Neutrophil (primary cell): Measurements from ENCODE around the gene KCNIP3.

Source experiments
- H3K27ac ChIP-seq: fragments of 200-600 bp; sonication (generic); 2 replicates; pipeline ENCODE4 v1.5.1; 2016; ENCODE audit warnings: mild to moderate bottlenecking, moderate library complexity
- H3K27me3 ChIP-seq: fragments of 200-600 bp; sonication (generic); 2 replicates; pipeline ENCODE4 v1.6.0; 2016; ENCODE audit warnings: mild to moderate bottlenecking
- H3K36me3 ChIP-seq: fragments of 200-600 bp; sonication (generic); 2 replicates; pipeline ENCODE4 v1.5.1; 2017
- H3K4me1 ChIP-seq, 2 experiments: fragments of 200-600 bp in 1 of 2; sonication (generic) in 1 of 2; 1 replicate in 1 of 2; 2 replicates in 1 of 2; pipeline versions ENCODE4 v1.5.1 to v1.6.1; 2013 to 2016; ENCODE audit warnings: low read depth in 1 of 2, low read length in 1 of 2, mild to moderate bottlenecking in 1 of 2, moderate library complexity in 1 of 2; ENCODE audit not compliant: control insufficient read depth in 1 of 2, insufficient read depth in 1 of 2
- H3K4me3 ChIP-seq, 2 experiments: fragments of 200-600 bp in 1 of 2; sonication (generic) in 1 of 2; 1 replicate in 1 of 2; 2 replicates in 1 of 2; pipeline ENCODE4 v1.5.1; 2013 to 2016; ENCODE audit warnings: low read depth in 1 of 2, low read length in 1 of 2, mild to moderate bottlenecking in 1 of 2, moderate library complexity in 1 of 2
- H3K9me3 ChIP-seq: fragments of 200-600 bp; sonication (generic); 2 replicates; pipeline ENCODE4 v1.5.1; 2016
- TF ChIP-seq, protein P1 (sequence below): fragments of 200-600 bp; sonication (generic); IDR thresholded peaks from 2 replicates; pipeline ENCODE4 v1.5.1; 2016; ENCODE audit warnings: antibody characterized with exemption

Gene KCNIP3

DNA sequence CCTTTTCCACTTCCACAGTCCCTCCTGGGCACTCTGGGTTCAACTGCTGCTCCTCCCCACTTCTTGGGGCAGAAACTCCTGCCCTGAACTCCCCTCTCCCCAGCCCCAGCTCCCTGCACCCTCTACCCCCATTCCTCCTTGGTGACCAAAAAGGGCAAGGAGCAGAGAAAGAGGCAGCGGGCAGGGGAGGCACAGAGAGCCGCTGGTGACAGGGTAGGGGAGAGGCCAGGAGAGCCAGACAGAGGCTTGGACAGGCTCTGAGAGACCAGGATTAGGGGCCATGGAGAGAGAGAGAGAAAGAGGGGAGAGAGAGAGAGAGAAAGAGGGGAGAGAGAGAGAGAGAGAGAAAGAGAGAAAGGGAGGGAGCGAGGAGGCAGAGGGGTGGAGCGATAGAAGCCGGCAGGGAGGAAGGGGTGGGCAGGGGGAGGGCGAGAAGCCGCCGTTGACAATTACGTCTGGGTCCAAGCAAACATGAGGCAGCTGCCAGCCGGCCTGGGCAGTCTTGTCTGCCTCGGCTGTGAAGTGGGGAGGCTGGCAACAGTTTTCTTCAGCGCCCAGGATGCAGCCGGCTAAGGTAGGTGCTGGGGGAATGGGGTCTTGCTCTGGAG lies at the start of gene KCNIP3:
Gene KCNIP3, plus strand, starts transcription at position 468 of the 608 bp plus-strand sequence. Its CDS starts 92 bp downstream, at position 560.
- TF ChIP-seq, protein P1, sequence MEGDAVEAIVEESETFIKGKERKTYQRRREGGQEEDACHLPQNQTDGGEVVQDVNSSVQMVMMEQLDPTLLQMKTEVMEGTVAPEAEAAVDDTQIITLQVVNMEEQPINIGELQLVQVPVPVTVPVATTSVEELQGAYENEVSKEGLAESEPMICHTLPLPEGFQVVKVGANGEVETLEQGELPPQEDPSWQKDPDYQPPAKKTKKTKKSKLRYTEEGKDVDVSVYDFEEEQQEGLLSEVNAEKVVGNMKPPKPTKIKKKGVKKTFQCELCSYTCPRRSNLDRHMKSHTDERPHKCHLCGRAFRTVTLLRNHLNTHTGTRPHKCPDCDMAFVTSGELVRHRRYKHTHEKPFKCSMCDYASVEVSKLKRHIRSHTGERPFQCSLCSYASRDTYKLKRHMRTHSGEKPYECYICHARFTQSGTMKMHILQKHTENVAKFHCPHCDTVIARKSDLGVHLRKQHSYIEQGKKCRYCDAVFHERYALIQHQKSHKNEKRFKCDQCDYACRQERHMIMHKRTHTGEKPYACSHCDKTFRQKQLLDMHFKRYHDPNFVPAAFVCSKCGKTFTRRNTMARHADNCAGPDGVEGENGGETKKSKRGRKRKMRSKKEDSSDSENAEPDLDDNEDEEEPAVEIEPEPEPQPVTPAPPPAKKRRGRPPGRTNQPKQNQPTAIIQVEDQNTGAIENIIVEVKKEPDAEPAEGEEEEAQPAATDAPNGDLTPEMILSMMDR: no peak
- no peak within 1 kb of the TSS for H3K27ac ChIP-seq
- no peaks in the 10 kb centered on the region for H3K9me3 ChIP-seq
- no peak within 1 kb of the TSS for H3K4me3 ChIP-seq
- peaks cover 18% of the 10 kb centered on the region for H3K27me3 ChIP-seq
- H3K36me3 ChIP-seq: no peaks in the 10 kb centered on the region
- H3K4me1 ChIP-seq: no peaks in the 10 kb centered on the region

DNA sequence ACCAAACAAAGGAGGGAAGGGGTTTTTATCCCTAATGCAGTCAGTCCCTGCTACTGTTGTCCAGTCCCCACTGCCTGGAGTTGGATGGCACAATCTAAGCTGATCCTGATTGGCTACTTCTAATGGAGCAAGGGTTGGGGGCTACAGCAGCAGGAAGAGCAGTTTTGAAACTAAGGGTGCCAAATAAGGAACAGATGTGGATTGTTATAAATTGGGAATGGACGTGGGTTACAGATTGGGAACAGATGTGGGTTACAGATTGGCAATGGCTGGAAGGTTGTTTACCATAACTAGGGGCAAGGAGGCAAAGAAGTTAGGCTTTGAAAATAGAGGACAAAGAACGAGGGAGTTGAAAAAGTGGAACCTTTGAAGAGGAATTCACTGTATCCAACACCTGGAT lies 38.9 kb upstream of the KCNIP3 start:
- Histone ChIP-seq H3K4me3 (no peak overlapping the region), H3K36me3 (no peaks in the 10 kb centered on the region), H3K4me1 (no peaks in the 10 kb centered on the region), H3K27ac (no peak overlapping the region), H3K9me3 (no peaks in the 10 kb centered on the region), H3K27me3 (no peaks in the 10 kb centered on the region)
- TF ChIP-seq, protein P1: no peak

DNA sequence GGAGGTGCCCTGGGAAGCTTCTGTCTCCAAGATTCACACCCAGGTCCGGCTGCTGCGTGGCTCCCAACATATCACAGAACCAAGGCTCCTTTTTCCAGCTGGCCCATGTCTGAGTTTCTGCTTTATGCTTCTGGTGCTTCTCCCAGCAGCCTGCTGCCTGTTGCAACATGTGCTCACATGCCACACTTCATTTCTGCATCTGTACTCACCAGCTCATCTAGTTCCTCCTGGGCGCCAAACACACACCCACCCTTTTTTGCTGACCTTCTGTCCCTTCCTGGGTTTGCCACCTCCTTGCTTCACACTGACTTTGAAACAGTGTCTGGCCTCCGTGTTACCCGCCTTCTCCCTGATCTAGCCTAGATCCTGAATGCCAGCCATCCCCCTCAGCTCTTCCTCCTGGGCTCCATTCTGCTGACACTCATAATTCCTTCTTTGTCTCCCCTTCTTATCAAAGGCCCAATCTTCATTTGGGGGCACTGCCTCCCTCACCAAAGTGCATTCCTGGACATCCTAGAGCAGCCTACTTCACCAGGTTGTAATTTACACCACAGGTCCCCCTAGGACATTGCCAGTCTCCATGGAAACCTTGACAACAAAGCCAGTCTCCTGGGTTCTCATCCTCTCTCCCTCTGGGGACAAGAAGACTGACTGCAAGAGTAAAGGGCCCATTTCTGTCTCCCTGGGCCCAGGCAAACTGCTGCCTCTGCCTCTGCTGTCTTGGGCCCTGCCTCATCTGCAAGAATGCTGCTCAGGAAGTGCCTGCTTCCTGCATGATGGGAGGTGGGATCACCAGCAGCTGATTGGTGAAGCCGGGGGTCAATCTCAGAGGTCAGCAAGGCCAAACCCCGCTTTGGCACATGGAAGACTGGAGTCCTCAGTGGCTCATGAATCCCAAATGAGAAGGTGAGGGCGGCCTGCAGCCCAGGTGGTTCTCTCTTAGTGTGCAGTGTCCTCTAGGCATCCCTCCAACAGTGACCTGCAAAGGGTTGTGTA lies 36.8 kb upstream of the KCNIP3 start:
- Histone ChIP-seq H3K9me3 (no peaks in the 10 kb centered on the region), H3K4me3 (no peak overlapping the region), H3K27ac (no peak overlapping the region), H3K36me3 (no peaks in the 10 kb centered on the region), H3K4me1 (no peaks in the 10 kb centered on the region), H3K27me3 (no peaks in the 10 kb centered on the region)
- TF ChIP-seq, protein P1: no peak

DNA sequence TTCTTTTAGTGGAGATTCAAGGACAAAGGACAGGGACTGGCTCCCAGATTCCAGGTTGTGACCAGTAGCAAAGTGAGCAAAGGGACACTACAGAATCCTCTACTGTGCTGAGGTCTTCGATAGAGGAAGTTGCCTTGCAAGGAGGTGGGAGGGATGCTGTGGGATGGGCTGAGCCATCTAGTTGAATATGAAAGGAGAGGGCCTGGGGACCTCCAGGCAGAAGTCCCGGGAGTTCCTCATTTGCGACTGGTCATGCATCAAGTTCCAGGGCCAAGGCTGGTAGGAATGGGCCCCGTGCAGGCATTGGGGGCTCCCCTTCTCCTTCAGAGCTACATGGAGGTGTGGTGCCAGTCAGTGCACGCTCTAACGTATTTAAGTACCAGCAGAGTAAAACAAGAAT lies 35.5 kb upstream of the KCNIP3 start:
- TF ChIP-seq, protein P1: no peak
- no peak overlapping the region for H3K27ac ChIP-seq
- H3K36me3 ChIP-seq: no peaks in the 10 kb centered on the region
- H3K4me3 ChIP-seq: no peak overlapping the region
- no peaks in the 10 kb centered on the region for H3K9me3 ChIP-seq
- no peaks in the 10 kb centered on the region for H3K4me1 ChIP-seq
- no peaks in the 10 kb centered on the region for H3K27me3 ChIP-seq

DNA sequence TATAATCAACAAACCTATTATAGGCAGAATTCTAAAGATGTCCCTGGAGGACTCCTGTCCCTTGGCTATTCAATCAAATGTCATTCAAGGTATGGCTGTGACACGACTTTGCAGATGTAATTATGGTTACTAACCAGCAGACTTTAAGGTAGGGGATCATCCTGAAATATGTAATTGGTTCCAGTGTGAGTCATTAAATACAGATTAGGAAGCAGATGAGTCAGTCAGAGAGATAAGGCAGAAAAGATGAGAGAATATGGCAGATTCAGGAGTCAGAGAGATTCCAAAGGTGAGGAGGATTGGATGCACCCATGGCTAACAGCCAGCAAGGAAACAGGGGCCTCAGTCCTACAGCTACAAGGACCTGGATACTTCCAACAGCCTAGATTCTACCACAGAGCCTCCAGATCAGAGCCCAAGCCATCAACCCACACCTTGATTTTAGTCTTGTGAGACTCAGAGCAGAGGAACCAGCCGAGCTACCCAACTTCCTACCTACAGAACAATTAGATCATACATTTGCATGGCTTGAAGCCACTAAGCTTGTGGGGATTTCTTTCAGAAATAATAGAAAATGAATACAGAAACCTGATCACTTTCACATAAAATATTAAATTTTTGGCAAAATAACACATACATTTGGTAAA lies 34.1 kb upstream of the KCNIP3 start:
- Histone ChIP-seq H3K36me3 (no peaks in the 10 kb centered on the region), H3K9me3 (no peaks in the 10 kb centered on the region), H3K27ac (no peak overlapping the region), H3K27me3 (no peaks in the 10 kb centered on the region), H3K4me3 (no peak overlapping the region), H3K4me1 (no peaks in the 10 kb centered on the region)
- TF ChIP-seq, protein P1: no peak
